Occipital lobe (tissue), 2 donors: Measurements from ENCODE around the gene GRK5. TPM values are rescaled to one million over a fixed set of nuclear protein-coding genes. Genes with fewer than 3 reads are reported as not detected.

Experiments used
- DNase-seq: peaks from one replicate; lab custom pipeline; 2025; lab: John Stamatoyannopoulos, UW
- total RNA-seq: library from RNA; depleted of rRNA; stranded (reverse); fragments of >200 nt; gene quantifications from one replicate; pipeline ENCODE4 v1.2.3, GENCODE V29; 2014

GRK5 gene
- total RNA-seq, 1 donor from 2014 or later, result 17.3 TPM

DNA sequence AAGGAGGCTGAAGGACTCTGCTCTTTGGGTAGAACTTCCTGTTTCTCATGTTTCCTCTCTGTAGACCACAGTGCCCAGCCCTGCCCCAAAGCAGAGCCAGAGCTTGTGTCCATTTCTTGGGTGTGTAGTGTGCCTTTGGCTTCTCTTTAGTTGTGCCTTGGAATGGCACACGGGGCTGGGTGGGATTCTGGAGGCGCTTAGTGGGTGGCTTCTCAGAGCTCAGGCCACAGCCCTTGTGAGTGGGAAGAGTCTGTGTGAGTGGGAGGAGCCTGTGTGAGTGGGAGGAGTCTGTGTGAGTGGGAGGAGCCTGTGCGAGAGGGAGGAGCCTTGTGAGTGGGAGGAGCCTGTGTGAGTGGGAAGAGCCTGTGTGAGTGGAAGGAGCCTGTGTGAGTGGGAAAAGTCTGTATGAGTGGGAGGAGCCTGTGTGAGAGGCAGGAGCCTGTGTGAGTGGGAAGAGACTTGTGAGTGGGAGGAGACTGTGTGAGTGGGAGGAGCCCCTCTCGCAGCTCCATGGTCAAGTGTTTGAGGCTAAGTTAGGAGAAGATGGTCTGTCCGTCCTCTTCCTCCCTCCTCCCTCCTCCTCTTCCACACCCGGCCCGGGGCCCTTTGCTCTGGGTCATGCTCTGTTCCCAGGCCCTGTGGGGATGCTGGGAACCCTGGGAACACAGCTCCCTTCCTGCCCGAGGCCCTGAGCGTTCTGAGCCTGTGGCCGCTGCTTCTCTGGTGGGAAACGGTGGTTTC, 153.0 kb downstream of the GRK5 start:
- DNase-seq, result no peak

DNA sequence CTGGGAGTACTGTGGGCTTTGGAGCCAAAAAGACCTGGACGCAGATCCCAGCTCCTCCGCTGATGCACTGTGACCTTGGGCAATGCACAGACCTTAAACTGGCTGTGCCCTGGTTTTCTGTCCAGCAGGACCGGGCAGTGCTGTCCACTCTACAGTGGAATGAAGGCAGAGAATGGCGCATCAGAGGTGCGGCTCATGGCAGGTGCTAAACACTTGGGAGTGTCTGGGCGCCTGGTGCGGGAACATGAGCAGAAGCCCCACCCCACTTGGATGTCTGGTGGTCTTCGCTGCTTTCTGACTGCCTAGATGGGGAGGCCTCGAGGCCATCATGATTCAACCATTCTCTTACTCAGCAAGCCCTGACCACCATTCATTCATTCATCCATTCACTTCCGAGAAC, 153.7 kb downstream of the GRK5 start:
- no peak for DNase-seq

DNA sequence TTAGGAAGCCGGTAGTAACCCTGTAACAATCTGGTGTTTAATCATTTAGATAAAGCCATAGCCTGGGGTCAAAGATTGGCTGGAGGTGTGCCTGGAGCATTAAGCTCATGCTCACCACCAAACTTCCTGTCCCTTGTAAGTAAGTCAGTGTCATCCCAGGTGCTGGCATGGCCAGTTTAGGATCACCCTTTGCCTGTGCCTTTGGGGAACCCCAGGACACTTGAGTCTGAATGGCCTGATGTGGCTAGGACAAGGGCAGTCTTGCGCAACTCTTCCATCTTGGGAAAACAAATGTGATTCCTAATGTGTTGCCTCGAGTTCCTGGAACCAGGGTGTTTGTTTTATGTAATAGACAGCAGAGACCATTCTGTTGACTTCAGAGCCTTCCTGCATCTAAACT, 154.8 kb downstream of the GRK5 start:
- no peak for DNase-seq

DNA sequence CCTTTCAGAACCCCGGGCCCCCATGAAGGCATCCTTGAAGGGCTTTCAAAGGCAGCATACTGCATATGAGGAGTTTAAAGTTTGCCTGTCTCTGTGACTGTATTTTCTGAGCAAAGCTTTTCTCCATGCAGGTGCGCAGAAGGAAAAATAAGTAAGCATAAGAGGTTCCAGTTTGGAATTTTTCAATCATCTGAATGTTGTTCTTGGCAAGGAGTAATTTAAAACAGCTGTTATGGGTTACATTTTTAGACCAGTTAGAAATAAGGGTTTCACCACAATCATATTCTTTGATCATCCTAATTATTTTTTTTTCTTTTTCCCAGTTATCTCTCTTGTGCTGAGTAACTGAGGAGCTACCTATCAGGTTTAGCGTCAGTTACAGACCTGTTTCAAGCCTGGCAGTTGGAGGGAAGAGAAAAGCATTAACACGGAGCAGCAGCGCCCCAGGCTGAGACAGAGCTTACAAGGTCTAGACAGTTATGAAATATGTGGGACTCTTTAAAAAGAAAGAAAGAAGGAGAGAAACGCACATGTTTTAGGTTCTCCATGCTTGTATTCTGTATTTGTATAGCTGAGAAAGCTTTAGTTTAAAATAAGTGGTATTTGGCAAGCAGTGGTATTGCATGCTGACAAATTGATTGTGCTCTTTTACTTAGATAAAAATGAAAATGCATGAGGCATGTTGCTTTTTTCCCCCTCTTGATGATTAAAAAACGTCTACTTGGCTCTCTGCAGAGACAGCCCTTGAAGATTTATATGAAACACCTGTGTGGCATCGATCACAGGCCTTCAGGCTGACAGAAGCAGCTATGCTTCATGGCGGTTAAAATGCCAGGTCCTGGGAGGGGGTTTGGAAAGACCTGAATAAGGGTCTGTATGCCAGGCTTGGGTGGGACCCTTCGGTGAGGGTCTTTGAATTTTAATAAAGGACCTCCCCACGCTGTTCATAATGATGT, 157.6 kb downstream of the GRK5 start:
- no peak for DNase-seq

DNA sequence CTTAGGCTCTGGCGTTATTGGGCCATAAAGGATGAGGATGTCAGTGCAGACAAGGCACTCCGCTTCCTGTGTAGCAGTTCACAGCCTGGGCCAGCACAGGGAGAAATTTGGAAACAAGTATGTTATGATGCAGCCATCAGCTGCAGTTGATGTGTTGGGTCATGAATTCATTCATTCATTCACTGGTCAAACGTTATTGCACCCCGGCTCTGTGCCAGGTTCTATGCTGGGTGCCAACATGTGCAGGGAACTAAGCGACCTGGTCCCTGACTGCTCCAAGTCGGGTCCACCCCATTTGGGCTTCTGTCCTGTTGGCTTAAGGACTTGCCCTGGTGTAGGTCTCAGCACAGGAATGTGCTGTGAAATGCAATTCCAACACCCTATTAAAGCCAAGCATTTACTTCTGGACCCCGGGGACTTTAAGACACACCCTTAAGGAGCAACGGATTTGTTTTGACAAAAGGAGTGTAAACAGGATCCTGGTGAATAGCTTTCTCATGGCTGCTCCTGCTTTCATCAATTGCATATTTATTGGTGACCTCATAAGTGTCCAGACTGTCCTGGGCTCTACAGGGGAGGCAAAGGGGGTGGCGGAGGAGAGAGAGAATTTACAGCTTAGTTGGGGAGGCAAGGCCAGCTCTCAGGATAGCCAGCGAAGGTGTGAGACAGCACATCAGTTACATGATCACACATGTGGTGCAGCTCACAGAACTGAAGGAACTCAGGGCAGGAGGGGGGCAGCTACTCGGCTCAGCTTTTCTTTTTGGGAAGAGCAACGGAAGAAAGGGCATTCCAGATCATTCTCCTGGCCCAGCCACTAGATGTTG, 158.6 kb downstream of the GRK5 start:
- no peak for DNase-seq

GRCh38 chr10:119367841-119368549, 160.6 kb downstream of the GRK5 start:
- DNase-seq, result no peak

DNA sequence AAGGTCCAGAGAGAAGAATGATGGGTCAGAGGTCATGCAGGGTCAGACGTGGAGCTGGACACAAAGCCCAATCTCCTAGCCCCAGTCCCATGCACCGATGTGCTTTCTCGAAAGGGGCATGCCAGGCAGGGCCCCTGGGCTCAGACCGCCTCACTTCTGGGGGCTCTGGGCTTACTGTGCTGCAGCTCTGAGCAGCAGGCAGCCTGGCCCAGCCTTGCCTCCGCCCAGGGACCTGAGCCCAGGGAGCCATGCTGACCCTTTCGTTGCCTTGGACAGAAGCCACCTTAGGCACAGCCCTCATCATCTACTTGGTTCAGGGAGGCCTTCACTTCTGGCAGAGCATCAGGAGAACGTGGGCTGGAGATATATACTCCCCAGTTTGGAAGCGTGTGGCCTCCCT, 161.2 kb downstream of the GRK5 start:
- DNase-seq, result no peak

GRCh38 chr10:119368991-119369869, 161.9 kb downstream of the GRK5 start:
- no peak for DNase-seq

DNA sequence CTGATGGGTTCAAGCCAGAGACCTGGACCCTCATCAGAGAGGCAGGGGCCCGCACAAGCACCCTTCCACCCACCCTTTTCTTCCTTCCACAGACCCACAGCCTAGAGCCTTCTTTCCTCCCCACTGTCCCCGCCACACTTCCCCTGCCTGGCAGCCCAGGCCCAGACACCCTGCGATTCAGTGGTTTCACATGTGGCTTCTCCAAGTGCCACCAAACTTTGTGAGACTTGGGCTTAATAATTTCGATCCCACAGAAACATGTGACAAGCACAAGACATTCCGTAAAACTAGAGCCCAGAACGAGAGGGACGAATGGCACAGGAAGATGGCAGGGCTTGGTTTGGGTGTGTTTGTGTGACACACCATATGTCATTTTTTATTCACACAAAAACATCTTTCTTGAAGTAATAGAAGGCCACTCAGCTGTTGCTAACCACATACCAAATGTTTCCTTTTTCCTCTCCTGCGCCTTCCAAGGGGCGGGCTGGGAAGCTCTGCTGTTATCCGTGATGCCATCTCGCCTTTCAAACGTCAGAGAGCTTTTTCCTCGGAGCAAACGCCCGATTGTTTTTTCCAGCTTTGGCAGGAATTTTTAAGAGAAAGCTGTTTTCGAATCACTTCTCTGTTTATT, 162.9 kb downstream of the GRK5 start:
- DNase-seq, result no peak

GRCh38 chr10:119370972-119371703, 163.8 kb downstream of the GRK5 start:
- DNase-seq, result no peak

- no peak for DNase-seq
These were observed 164.6 kb downstream of the GRK5 start for GRCh38 chr10:119371704-119372663.

GRCh38 chr10:119373294-119374102, 166.1 kb downstream of the GRK5 start:
- DNase-seq, result no peak

- no peak for DNase-seq
These were observed 166.9 kb downstream of the GRK5 start for GRCh38 chr10:119374236-119374635.

GRCh38 chr10:119375574-119376272, 168.4 kb downstream of the GRK5 start:
- DNase-seq, result no peak

DNA sequence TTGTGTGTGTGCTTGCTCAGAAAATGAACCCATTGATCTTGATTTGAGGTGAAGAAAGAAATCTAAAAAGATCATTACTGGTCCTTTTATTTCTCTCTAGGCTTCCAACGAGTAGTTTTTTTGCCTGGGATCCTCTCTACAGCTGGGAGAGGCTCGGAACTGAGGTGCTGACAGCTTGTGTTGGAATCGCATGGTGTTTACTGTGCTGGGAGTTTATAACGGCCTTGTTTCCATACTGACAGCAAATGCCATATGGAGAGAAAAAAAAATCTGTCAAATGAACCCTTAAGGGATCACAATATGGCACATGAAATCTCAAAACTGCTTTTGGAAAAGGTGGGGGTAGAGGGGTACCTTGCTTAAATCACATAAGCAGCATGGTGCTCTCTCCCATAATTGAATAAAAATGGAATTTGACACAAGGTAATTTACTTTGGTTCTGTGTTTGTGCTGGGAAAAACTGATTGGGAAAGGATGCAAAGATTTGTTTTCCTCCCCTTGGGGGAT, 170.1 kb downstream of the GRK5 start:
- no peak for DNase-seq
